ENCODE data around the gene EPO. TPM values are rescaled to one million over a fixed set of nuclear protein-coding genes. Genes with fewer than 3 reads are reported as not detected.

The EPO gene
- polyA plus RNA-seq (2013, experiment 1 of 4) = not detected
- polyA plus RNA-seq (2013, experiment 2 of 4) = 0.28 TPM
- polyA plus RNA-seq (2013, experiment 3 of 4) = 0.27 TPM
- polyA plus RNA-seq (2013, experiment 4 of 4) = not detected

DNA sequence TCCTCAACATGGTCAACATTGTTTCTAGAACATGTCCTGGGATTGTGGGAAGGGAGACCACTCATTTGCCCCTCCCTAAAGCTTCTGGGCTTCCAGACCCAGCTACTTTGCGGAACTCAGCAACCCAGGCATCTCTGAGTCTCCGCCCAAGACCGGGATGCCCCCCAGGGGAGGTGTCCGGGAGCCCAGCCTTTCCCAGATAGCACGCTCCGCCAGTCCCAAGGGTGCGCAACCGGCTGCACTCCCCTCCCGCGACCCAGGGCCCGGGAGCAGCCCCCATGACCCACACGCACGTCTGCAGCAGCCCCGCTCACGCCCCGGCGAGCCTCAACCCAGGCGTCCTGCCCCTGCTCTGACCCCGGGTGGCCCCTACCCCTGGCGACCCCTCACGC is at the start of gene EPO:
TSS of gene EPO (plus strand) at position 190 of the 392 bp plus-strand sequence. CDS start 513 bp downstream, outside the sequence.
- Histone ChIP-seq H3K4me3 (ENCODE audit: insufficient read depth, low read depth, low read length) (peak within 1 kb of the TSS; percentile 34), H3K36me3 (ENCODE audit: control insufficient read depth, insufficient read depth, low read length) (no peaks in the 10 kb centered on the region), H3K27me3 (ENCODE audit: control insufficient read depth, insufficient read depth, low read length, poor library complexity, severe bottlenecking) (peaks cover 60% of the 10 kb centered on the region), H3K9me3 (ENCODE audit: control insufficient read depth, low read length) (no peaks in the 10 kb centered on the region), H3K4me1 (ENCODE audit: control insufficient read depth, insufficient read depth, low read length) (peaks cover 7% of the 10 kb centered on the region), H3K27ac (ENCODE audit: insufficient read depth, low read depth, low read length, poor library complexity, severe bottlenecking) (no peak within 1 kb of the TSS)
- 1 to 5% methylated on average over 21 of the region's 21 CpGs for WGBS, 2 experiments

DNA sequence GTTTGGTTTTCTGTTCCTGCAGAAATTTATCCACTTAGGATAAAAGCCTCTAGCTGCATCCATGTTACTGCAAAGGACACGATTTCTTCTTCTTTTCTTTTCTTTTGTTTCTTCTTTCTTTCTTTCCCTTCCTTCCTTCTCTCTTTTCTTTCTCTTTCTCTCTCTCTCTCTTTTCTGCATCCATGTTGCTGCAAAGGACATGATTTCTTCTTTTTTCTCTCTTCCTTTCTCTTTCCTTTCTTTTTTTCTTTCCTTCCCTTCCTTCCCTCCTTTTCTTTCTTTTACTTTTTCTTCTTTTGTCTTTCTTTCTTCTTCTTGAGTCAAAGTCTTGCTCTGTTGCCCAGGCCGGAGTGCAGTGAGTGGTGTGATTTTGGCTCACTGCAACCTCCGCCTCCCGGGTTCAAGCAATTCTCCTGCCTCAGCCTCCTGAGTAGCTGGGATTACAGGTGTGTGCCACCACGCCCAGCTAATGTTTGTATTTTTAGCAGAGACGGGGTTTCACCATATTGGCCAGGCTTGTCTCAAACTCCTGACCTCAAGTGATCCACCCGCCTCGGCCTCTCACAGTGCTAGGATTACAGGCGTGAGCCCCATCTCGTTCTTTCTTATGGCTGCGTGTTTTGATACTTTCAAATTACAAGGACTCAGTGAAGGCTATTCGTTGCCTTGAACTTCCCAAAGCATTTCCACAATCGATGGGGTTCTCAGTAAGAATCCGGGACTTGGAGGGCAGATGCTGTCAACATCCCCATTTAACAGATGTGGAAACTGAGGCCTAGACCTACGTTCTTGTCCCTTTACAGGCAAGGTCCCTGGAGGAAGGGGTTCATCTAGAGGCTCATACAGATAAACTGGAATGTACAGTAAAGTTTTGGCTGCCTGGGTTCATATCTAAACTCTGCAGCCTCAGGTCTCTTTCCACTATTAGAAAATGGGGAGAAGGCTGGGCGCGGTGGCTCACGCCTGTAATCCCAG is 48.6 kb upstream of the EPO start:
- no peaks in the 10 kb centered on the region for H3K9me3 ChIP-seq (ENCODE audit: control insufficient read depth, low read length)
- WGBS, 2 experiments = 92 to 93% methylated on average over 18 of the region's 18 CpGs
- no peak overlapping the region for H3K4me3 ChIP-seq (ENCODE audit: insufficient read depth, low read depth, low read length)
- peaks cover 28% of the 10 kb centered on the region for H3K27me3 ChIP-seq (ENCODE audit: control insufficient read depth, insufficient read depth, low read length, poor library complexity, severe bottlenecking)
- H3K36me3 ChIP-seq (ENCODE audit: control insufficient read depth, insufficient read depth, low read length) = no peaks in the 10 kb centered on the region
- H3K4me1 ChIP-seq (ENCODE audit: control insufficient read depth, insufficient read depth, low read length) = no peaks in the 10 kb centered on the region
- H3K27ac ChIP-seq (ENCODE audit: insufficient read depth, low read depth, low read length, poor library complexity, severe bottlenecking) = no peak overlapping the region

DNA sequence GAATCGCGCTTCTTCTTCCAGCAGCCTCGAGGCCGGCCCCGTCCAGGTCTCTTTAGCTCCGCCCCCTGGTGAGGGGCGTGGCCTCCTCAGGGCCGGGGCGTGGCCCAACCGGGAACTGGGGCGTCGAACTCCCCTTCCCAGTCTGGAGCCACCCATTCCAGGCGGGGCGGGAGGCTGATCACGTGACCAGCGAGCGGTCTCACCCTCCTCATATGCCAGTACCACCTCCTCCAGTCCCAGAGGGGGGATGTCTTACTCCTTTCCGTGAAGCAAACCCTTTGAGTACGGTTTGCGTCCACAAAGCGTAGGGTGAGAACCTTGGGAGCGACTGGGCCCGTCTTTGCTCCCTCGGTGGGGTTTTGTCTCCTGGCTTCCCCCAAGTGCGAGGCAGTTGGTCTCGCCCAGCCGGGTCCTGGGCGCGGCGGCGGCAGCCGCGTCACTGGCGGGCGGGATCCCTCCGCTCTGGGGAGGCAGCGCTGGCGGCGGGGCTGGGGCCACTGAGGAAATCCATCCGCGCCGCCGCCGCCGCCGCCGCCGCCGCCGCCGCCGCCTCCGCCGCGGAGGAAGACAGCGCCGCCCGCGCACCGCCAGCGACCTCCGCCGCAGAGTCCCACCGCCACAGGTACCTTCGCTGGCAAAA is 46.8 kb upstream of the EPO start, which contains the start of gene GNB2:
TSS of gene GNB2 (plus strand) at position 439 of the 640 bp plus-strand sequence. CDS start 2,526 bp downstream, outside the sequence.
- Histone ChIP-seq H3K27ac (ENCODE audit: insufficient read depth, low read depth, low read length, poor library complexity, severe bottlenecking) (peak within 1 kb of the TSS; percentile 98), H3K4me3 (ENCODE audit: insufficient read depth, low read depth, low read length) (peak within 1 kb of the TSS; percentile 93), H3K4me1 (ENCODE audit: control insufficient read depth, insufficient read depth, low read length) (no peaks in the 10 kb centered on the region), H3K9me3 (ENCODE audit: control insufficient read depth, low read length) (no peaks in the 10 kb centered on the region), H3K36me3 (ENCODE audit: control insufficient read depth, insufficient read depth, low read length) (peaks cover 13% of the 10 kb centered on the region), H3K27me3 (ENCODE audit: control insufficient read depth, insufficient read depth, low read length, poor library complexity, severe bottlenecking) (peaks cover 28% of the 10 kb centered on the region)
- 0% methylated on average over 65 of the region's 65 CpGs for WGBS, 2 experiments

DNA sequence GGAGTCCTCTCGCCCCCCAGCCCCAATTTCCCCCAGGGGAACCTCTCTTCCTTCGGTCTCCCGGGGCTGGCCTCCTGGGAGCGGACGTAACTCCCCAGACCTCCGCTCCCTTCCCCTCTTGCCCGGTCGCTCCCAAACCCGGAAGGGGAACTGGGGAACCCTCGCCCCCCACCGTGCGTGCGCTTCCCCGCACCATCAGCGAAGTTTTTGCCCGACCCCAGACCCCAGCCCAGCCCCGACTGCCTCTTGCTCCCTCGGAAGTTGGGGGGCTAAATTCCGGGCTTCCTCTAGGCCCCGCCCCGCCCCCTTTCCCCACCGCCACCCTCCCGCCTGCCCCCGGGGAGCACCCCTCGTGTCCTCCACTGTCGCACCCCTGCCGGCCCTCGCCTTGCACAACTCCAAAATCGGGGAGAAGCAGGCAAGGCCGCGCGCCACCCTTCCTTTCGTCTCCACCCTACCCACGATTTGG is 46.3 kb upstream of the EPO start:
- Histone ChIP-seq H3K9me3 (ENCODE audit: control insufficient read depth, low read length) (no peaks in the 10 kb centered on the region), H3K4me1 (ENCODE audit: control insufficient read depth, insufficient read depth, low read length) (no peaks in the 10 kb centered on the region), H3K36me3 (ENCODE audit: control insufficient read depth, insufficient read depth, low read length) (peaks cover 15% of the 10 kb centered on the region), H3K27me3 (ENCODE audit: control insufficient read depth, insufficient read depth, low read length, poor library complexity, severe bottlenecking) (peaks cover 28% of the 10 kb centered on the region), H3K4me3 (ENCODE audit: insufficient read depth, low read depth, low read length) (peak overlapping the region; percentile 93), H3K27ac (ENCODE audit: insufficient read depth, low read depth, low read length, poor library complexity, severe bottlenecking) (no peak overlapping the region)
- WGBS, 2 experiments = 0% methylated on average over 33 to 34 of the region's 34 CpGs

DNA sequence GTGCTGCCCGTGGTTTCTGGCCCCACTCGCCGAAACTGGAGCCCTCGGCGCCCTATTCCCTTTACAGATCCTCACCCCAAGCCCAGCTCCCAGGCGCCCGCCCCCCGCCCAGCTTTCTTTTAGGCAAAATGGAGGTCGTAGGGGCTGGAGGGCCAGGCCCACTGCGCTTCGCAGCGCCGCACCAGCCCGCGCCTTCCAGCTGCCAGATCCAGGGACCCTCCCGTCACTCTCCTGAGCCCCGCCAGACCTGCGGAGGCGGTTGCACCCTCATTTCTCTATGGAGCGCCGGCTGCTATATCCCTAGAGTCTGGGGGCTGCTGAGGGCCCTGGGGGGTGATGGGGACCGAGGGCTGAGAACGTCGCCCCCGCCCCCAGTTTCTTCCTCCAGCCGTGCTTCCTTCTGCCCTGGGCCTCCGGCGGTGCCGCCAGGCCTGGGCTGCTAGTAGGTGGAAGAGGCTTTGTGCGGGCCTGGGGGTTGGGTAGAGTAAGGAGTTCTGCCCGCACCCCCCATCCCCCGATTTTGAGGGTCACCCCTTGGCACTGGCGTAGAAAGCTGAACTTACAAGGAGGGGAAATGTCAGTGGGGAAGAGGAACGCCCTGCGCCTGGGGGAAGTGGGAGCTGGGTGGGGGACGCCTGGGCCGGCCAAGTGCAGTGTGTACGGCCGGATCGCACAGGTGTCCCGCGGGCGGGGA is 45.7 kb upstream of the EPO start:
- peaks cover 5% of the 10 kb centered on the region for H3K4me1 ChIP-seq (ENCODE audit: control insufficient read depth, insufficient read depth, low read length)
- WGBS, 2 experiments = 0 to 1% methylated on average over 43 of the region's 43 CpGs
- peaks cover 17% of the 10 kb centered on the region for H3K36me3 ChIP-seq (ENCODE audit: control insufficient read depth, insufficient read depth, low read length)
- H3K4me3 ChIP-seq (ENCODE audit: insufficient read depth, low read depth, low read length) = peak overlapping the region; percentile 93
- H3K27ac ChIP-seq (ENCODE audit: insufficient read depth, low read depth, low read length, poor library complexity, severe bottlenecking) = no peak overlapping the region
- peaks cover 28% of the 10 kb centered on the region for H3K27me3 ChIP-seq (ENCODE audit: control insufficient read depth, insufficient read depth, low read length, poor library complexity, severe bottlenecking)
- no peaks in the 10 kb centered on the region for H3K9me3 ChIP-seq (ENCODE audit: control insufficient read depth, low read length)

DNA sequence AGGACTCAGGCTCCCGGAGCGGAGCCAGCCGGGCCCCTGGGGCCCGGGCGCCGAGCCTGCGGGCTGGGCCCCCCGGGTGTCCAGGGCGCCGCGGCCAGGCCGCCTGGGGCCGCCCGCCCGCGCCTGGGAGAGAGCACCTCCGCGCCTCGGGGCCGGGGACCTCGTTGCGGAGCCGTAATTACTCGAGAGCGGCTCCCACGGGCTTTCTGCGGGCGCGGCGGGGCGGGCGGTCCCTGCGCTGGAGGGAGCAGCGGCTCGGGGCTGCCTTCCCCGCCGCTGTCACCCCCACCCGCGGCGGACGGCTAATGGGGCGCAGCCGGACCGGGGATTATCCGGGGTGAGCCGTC is 45.2 kb upstream of the EPO start:
- Histone ChIP-seq H3K4me1 (ENCODE audit: control insufficient read depth, insufficient read depth, low read length) (peaks cover 7% of the 10 kb centered on the region), H3K4me3 (ENCODE audit: insufficient read depth, low read depth, low read length) (peak overlapping the region; percentile 93), H3K27me3 (ENCODE audit: control insufficient read depth, insufficient read depth, low read length, poor library complexity, severe bottlenecking) (peaks cover 28% of the 10 kb centered on the region), H3K27ac (ENCODE audit: insufficient read depth, low read depth, low read length, poor library complexity, severe bottlenecking) (no peak overlapping the region), H3K36me3 (ENCODE audit: control insufficient read depth, insufficient read depth, low read length) (peaks cover 17% of the 10 kb centered on the region), H3K9me3 (ENCODE audit: control insufficient read depth, low read length) (no peaks in the 10 kb centered on the region)
- WGBS, 2 experiments = 0% methylated on average over 46 of the region's 46 CpGs

DNA sequence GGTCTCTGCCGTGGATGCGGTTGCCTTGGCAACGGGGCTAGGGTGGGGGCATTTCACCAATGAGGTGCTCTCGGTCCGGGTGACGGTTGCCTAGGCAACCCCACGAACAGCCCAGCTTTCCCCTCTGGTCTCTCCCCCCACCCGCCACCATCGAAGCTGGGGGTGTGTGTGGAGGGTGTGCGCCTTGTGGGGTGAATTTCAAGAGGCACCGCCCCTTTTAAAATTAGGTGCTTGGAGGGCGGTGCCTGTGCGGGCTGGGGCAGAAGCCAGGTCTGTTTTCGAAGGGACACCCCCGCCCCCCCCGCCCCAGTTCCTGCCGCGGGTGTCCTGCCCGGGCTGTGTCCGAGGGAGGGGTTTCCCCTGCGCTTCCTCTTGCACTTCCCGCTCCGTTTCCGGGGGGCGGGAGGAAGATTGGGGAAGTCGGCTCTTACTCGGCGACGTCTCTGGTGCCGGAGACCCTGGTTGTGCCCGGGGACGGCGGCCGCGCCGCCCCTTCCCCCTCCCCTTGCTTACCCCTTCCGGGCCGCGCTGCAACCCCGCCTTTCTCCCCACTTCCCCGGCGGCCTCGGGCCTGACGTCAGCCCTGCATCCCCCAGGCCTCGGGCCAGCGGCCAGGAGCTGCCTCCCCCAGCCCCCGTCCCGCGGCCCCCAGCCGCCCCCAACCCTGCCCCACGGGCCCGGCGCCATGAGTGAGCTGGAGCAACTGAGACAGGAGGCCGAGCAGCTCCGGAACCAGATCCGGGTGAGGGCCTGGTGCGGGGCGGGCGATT is 44.5 kb upstream of the EPO start:
- Histone ChIP-seq H3K27me3 (ENCODE audit: control insufficient read depth, insufficient read depth, low read length, poor library complexity, severe bottlenecking) (peaks cover 23% of the 10 kb centered on the region), H3K4me1 (ENCODE audit: control insufficient read depth, insufficient read depth, low read length) (peaks cover 14% of the 10 kb centered on the region), H3K9me3 (ENCODE audit: control insufficient read depth, low read length) (no peaks in the 10 kb centered on the region), H3K4me3 (ENCODE audit: insufficient read depth, low read depth, low read length) (peak overlapping the region; percentile 93), H3K36me3 (ENCODE audit: control insufficient read depth, insufficient read depth, low read length) (peaks cover 18% of the 10 kb centered on the region), H3K27ac (ENCODE audit: insufficient read depth, low read depth, low read length, poor library complexity, severe bottlenecking) (no peak overlapping the region)
- 4 to 5% methylated on average over 56 to 59 of the region's 59 CpGs for WGBS, 2 experiments

DNA sequence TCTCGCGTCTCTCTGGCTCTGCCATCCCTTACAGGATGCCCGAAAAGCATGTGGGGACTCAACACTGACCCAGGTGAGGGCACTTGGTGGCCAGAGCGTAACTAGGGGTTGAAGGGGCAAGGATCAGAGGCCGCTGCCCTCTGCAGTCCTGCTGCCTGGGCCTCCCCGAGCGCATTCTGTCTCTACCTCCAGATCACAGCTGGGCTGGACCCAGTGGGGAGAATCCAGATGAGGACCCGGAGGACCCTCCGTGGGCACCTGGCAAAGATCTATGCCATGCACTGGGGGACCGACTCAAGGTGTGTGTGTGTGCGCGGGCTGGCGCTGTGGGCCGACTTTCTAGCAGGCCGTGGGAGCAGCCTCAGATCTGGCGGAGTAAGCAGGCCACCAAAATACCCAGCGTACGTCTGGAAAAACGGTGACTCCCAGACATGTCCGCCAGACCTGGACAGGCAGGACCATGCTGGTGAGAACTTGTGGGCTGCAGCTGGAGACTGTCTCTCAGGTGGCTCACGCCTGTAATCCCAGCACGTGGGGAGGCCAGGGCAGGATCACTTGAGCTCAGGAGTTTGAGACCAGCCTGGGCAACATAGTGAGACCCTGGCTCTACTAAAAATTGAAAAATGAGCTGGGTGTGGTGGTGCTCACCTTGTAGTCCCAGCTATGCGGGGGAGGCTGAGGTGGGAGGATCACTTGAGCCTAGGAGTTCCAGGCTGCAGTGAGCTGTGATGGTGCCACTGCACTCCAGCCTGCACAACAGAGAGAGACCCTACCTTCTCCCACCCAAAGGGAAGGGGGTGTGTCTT is 43.6 kb upstream of the EPO start:
- peaks cover 20% of the 10 kb centered on the region for H3K36me3 ChIP-seq (ENCODE audit: control insufficient read depth, insufficient read depth, low read length)
- peaks cover 14% of the 10 kb centered on the region for H3K4me1 ChIP-seq (ENCODE audit: control insufficient read depth, insufficient read depth, low read length)
- peak overlapping the region; percentile 93 for H3K4me3 ChIP-seq (ENCODE audit: insufficient read depth, low read depth, low read length)
- H3K9me3 ChIP-seq (ENCODE audit: control insufficient read depth, low read length) = no peaks in the 10 kb centered on the region
- no peak overlapping the region for H3K27ac ChIP-seq (ENCODE audit: insufficient read depth, low read depth, low read length, poor library complexity, severe bottlenecking)
- 92% methylated on average over 23 of the region's 23 CpGs for WGBS, 2 experiments
- peaks cover 14% of the 10 kb centered on the region for H3K27me3 ChIP-seq (ENCODE audit: control insufficient read depth, insufficient read depth, low read length, poor library complexity, severe bottlenecking)

Data from ectodermal cell (in vitro differentiated cells).